Measurements from ENCODE around the gene NCOA1.

NCOA1 gene

DNA sequence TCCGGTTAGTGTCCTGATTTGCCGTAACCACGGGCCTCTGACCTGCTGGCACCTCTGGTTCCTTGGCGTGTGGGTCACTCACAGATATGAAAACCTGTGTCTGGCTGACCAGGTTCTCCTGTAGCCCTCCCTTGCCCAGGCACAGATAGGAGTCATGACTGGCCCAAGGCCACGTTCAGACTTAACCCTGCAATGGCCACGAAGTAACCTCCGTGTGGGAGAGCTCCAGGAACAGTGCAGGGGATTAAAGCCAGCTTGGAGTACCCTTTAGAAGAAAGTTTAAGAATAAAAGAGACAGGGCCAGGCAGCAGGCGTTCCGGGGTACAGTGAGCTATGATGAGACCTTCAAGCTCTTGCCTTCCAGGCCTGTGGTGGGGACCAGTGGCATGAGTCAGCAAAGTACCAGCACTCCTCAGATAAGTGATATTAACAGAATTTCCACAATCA, 327.7 kb downstream of the NCOA1 start:
- H3K4me3 ChIP-seq (ENCODE audit: low read depth, low read length): no peak overlapping the region
- TF ChIP-seq, protein P1, sequence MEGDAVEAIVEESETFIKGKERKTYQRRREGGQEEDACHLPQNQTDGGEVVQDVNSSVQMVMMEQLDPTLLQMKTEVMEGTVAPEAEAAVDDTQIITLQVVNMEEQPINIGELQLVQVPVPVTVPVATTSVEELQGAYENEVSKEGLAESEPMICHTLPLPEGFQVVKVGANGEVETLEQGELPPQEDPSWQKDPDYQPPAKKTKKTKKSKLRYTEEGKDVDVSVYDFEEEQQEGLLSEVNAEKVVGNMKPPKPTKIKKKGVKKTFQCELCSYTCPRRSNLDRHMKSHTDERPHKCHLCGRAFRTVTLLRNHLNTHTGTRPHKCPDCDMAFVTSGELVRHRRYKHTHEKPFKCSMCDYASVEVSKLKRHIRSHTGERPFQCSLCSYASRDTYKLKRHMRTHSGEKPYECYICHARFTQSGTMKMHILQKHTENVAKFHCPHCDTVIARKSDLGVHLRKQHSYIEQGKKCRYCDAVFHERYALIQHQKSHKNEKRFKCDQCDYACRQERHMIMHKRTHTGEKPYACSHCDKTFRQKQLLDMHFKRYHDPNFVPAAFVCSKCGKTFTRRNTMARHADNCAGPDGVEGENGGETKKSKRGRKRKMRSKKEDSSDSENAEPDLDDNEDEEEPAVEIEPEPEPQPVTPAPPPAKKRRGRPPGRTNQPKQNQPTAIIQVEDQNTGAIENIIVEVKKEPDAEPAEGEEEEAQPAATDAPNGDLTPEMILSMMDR (conservative IDR thresholded peaks at IDR 0.05; ENCODE audit: low read depth, low read length): no peak
- DNase-seq (ENCODE audit: low read depth): peak; percentile 62

- DNase-seq (ENCODE audit: low read depth): no peak
- TF ChIP-seq, protein P1 (conservative IDR thresholded peaks at IDR 0.05; ENCODE audit: low read depth, low read length): no peak
- no peak overlapping the region for H3K4me3 ChIP-seq (ENCODE audit: low read depth, low read length)
Observed at GRCh38 chr2:24819442-24820174, 328.6 kb downstream of the NCOA1 start.

DNA sequence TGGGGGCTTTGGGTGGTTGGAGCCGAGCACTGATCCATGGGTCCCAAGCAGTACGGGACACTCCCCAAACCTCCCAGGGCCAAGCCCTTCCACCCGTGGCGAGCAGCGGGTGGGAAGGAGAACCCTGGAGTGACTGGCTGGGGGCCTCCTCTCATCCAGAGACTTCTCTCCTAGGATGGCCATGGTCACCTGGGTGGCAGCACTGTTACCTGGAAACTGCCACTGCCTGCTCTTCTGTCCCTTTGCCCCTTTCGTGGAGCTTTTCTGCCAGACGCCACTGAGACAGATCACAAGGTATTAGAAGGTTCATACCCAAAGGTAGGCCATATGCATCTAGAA, 329.1 kb downstream of the NCOA1 start:
- DNase-seq (ENCODE audit: low read depth): no peak
- H3K4me3 ChIP-seq (ENCODE audit: low read depth, low read length): no peak overlapping the region
- TF ChIP-seq, protein P1 (conservative IDR thresholded peaks at IDR 0.05; ENCODE audit: low read depth, low read length): no peak
